Activated CD8-positive, alpha-beta memory T cell treated with anti-CD3 and anti-CD28 coated beads, Interleukin-2, amount 50 U/mL, for 48 hours (primary cell): ENCODE measurements around the gene RAD51B.

Experiments
- DNase-seq: peaks from one replicate; pipeline ENCODE4 v3.0.0-alpha.2; 2020

RAD51B gene

DNA sequence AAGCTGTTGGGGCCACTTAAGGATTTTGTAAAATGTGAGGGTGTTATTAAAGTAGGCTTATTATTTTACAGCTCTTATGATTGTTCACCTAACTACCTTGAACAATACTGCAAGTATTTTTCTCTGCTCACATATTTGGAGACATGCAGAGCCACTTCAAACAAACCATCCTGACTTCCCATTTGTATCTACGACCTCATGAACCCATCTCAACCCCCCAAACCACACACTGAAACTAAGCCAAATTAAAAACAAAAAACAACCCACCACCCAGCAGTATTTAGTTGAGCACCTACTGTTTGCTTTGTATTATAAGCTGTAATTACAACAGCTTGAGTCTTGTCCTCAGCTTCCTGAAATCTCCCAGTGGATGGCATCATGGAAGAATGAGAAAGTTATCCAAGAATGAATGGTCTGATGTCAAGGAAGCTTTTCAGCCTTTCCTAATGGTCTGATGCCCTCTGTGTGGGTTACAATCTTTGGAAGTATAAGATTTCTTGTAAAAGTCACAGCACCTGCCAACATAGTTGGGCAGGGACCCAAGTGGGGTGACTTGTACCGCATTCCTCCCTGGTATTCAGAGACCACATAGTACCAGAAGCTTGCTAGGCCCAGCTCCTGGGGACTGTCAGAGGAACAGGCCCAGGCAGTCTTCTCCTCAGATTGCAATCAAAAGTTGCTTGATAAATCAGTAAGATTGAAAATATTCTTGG, 556.6 kb downstream of the RAD51B start:
- DNase-seq: no peak

GRCh38 chr14:68377006-68377405, 557.4 kb downstream of the RAD51B start:
- no peak for DNase-seq

- no peak for DNase-seq
Observed at GRCh38 chr14:68377459-68377858, 557.9 kb downstream of the RAD51B start.

GRCh38 chr14:68379510-68380328, 560.1 kb downstream of the RAD51B start:
- DNase-seq: no peak

DNA sequence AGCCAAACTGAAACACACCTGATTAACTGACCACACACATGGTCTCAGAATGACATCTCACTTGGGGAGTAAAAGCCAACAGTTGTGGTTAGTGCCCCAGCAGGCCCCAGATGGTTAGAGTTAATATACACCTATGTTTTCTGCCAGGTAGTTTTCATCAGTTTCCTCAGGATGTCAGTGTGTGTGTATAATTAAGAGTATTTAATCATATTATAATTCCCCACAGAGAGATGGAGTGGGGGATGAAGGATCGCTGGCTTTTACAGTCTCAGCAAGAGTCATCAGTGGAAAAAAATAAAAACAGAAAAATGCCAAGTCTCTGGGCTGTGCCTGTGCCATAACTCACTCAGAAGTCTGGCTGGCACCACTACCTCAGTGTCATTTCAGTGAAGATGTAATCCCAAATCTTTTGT, 560.8 kb downstream of the RAD51B start:
- no peak for DNase-seq

- no peak for DNase-seq
Observed at GRCh38 chr14:68384335-68384734, 564.8 kb downstream of the RAD51B start.

DNA sequence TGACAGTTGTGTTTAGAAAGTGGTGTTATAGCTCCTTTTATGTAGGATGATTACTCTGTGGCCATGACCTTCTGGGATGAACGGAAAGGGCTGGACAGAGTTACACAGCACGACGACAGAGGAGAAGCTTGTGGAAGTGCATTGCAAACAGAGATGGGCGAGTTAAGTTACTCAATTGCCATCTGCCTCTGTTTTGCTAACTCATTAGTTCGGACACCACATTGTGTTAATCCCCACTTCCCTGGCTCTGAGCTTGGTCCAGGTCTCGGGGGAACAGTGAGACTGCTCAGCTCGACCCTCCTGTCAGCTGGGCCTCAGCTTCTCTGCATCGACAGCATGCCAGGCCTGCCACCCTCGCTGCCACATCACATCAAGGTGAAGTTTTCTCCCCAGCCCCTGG, 565.3 kb downstream of the RAD51B start:
- DNase-seq: no peak

- DNase-seq: no peak
Observed at GRCh38 chr14:68386446-68386845, 566.9 kb downstream of the RAD51B start.

DNA sequence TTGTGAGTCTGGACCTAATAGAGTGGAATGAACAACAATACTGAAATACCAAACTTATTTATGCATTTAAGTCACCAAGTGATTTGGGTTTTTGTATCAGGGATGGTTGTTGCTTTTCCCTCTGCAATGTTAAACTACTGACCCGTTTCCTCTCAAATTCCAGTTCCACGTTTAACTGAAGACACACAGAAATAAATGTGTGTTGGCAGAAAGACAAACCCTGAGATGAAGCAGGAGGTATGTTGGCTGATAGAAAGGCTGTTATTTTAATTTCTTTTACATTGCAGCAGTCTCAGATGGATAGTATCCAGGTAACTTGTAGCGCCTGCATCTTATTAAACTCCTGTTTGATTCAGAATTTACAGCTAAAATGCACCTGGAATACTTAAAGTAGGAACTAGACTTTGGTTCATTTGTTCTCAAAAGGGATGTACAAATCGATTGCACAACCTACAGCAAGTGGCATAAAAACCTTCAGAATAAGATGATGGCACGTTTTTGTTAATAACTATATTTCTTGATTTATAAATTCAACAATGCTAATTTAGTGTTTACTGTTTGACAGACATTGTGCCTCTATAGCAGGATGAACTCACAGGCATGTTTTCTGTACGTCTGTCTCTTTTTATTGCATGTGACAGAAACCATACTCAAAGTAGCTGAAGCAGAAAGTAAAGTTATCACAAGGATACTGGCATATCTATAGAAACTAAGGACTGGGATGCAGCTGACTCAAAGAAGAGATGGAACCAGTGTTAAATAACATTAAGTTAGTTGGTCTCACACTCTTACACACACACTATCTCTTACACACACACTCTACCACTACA, 567.6 kb downstream of the RAD51B start:
- no peak for DNase-seq

DNA sequence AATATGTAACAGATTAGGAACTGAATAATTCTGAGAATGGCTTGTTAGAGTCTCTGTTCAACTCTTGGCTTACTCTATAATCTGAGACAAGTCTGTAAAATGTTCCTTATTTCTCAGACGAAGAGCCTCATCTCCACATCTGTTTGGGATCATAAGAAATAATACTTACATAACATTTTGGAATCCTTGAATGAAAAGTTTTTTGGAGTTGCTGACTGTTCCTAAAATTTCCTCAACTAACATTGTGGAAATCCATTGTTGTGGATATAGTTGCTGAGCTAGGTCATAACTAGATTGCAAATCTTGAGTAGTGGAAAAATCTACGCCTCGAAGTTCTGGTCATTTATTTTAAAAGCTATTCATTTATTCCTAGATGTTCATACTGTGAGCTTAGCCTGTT, 570.4 kb downstream of the RAD51B start:
- no peak for DNase-seq

DNA sequence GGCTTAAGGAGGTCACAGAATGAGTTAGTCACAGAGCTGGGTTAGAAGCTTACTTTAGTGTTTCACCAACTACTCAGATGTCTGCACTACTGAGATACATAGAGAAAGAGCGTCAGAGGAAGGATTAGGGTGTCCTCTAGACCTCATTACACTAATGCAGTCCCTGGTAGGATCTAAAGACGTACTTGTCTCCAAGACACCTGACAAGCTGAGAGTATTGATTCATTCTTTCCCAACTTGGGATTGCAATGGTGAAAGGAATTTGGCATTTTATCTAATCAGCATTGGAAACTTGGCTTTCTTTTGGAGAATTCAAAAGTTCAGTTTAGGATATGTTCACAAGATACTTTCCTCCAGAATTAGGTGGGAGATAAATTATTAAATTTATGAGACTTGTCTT, 571.2 kb downstream of the RAD51B start:
- no peak for DNase-seq

DNA sequence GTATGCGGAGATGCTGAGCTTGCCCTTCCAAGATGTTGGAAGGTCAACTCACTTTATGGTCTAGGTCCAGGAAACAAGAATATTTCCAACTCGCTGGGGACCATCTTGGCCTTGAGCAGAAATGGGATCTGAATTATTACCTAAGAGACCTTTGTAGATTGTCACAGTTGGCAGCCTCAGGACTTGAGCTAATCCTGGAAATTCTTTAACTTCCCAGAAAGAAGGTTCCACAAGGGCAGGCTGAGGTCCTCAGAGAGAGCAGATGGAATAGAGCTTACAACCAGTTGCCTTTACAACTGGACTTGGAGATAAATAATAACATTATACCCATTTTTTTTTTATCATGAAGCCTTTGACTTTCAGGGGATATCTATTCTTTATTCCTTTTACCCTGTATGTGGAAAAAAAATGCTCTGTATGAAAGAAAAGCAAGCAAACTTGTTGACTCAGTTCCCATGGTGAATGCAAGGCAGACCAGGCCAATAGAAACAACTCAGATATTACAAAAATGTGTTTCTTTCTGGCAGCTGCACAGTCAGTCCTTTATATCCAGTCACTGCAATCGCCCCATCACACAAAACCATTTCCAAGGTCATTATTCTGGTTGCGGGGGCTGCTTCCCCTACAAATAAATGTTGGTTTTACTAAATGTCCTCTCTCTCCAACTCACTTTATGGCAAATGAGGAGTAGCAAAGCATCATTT, 571.9 kb downstream of the RAD51B start:
- DNase-seq: no peak

GRCh38 chr14:68392393-68393141, 573.0 kb downstream of the RAD51B start:
- DNase-seq: no peak

DNA sequence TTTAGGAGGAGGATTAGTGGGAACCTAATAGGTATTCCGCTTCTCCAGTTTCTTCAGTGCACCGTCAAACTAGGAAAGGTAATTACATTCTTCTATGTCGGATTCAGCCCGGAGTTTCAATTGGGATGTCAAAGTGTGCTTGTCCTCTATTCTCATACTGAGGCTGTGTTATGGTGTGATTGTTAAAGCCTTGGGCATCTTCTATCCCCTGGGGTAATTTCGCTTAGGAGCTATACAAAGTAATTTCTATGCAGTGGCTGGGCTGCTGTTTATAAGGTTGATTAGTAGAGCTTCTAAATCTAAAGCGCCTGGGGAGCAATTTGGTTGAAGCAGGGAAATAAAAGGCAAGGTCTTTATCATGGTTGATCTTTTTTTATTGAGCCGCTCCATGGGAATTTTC, 573.7 kb downstream of the RAD51B start:
- DNase-seq: no peak

- no peak for DNase-seq
Observed at GRCh38 chr14:68394118-68394763, 574.7 kb downstream of the RAD51B start.

DNA sequence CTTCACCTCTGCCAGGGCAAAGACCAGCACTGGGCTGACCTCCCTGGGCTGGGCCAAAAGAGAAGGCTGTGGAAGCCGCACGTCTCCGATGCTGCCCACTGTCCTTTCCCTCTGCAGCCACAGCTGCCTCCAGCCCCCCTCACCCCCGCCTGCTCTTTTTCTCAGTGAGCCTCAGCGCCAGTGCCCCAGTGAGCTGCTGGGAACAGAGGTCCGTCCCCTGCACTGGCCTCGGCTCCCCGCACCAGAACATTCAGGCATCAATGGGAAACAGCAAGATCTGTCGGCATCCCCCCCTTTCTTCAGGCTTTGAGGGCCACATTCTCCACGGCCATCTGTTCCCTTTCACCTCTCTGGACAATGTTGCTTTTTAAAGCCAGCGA, 575.2 kb downstream of the RAD51B start:
- no peak for DNase-seq

- DNase-seq: no peak
Observed at GRCh38 chr14:68395604-68396003, 576.0 kb downstream of the RAD51B start.

DNA sequence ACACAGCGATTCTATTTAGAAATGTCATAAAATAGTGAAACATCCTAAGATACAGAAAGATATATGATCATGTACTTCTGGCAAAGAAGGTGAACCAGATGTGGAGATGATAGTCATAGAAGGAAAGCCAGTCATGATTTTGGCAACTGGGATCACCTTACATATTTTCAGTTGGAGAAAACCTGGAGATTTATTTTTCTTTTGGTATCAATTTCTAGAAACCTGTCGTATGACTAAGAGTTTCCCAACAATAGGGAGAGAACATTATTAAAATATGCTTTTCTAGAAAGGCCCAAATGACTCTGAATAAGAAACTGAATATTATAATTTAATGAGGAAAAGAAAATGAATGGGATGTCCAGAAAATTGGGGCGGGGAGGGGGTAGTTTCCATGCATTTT, 576.9 kb downstream of the RAD51B start:
- no peak for DNase-seq

- DNase-seq: no peak
Observed at GRCh38 chr14:68397371-68397811, 577.8 kb downstream of the RAD51B start.

- no peak for DNase-seq
Observed at GRCh38 chr14:68397822-68398221, 578.2 kb downstream of the RAD51B start.

DNA sequence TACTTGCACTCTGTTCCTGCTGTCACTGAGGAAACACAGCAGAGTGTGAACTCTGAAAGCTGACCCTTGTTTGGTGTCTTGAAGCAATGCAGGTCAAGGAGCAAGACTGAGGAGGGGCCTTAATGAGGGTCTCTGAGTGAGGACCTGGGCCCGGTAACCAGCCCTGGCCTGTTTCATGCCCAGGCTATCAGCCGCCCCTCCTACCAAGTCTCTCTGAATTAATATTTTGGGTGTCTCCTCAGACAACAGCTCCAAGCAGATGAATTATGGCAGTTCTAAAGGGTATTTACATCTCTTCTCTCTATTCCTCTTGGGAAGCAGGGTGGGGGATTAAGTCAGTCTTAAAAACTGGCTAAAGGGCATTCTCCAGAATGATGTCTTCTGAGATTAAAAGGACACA, 578.8 kb downstream of the RAD51B start:
- DNase-seq: no peak

GRCh38 chr14:68399971-68400370, 580.4 kb downstream of the RAD51B start:
- DNase-seq: no peak
